WTC11 (cell line): ENCODE measurements around the gene KBTBD2.

ENCODE experiments used
- CTCF ChIP-seq: fragments of 200-600 bp; IDR thresholded peaks from 2 replicates; pipeline ENCODE4 v1.8.0; 2022; ENCODE audit warnings: antibody characterized with exemption
- E2F4 ChIP-seq: sonication (generic); formaldehyde crosslinking; IDR thresholded peaks from 2 replicates; pipeline ENCODE4 v1.8.1; 2022; ENCODE audit warnings: low read depth, mild to moderate bottlenecking, moderate library complexity, missing genetic modification reagents, borderline replicate concordance
- ESRRA ChIP-seq: sonication (generic); formaldehyde crosslinking; IDR thresholded peaks from 2 replicates; pipeline ENCODE4 v1.8.1; 2022; ENCODE audit warnings: mild to moderate bottlenecking, missing genetic modification reagents, borderline replicate concordance
- OVOL2 ChIP-seq: fragments of 250-450 bp; sonication (Bioruptor Pico); IDR thresholded peaks from 2 replicates; pipeline ENCODE4 v1.9.0; 2021; ENCODE audit warnings: mild to moderate bottlenecking, borderline replicate concordance
- SMAD4 ChIP-seq: sonication (generic); formaldehyde crosslinking; IDR thresholded peaks from 2 replicates; pipeline ENCODE4 v1.8.0; 2022; ENCODE audit warnings: mild to moderate bottlenecking, missing genetic modification reagents
- ZNF121 ChIP-seq: sonication (generic); formaldehyde crosslinking; IDR thresholded peaks from 2 replicates; pipeline ENCODE4 v1.8.0; 2023; ENCODE audit warnings: missing genetic modification reagents
- ZNF138 ChIP-seq: sonication (generic); formaldehyde crosslinking; conservative IDR thresholded peaks from 2 replicates; pipeline ENCODE4 v1.8.1; 2022; ENCODE audit warnings: mild to moderate bottlenecking, moderate library complexity, missing genetic modification reagents
- ZSCAN18 ChIP-seq: fragments of 250-450 bp; sonication (Bioruptor Pico); IDR thresholded peaks from 2 replicates; pipeline ENCODE4 v2.1.2; 2022; ENCODE audit warnings: mild to moderate bottlenecking, moderate library complexity
- TF ChIP-seq, protein P1 (sequence below): sonication (generic); formaldehyde crosslinking; IDR thresholded peaks from 2 replicates; pipeline ENCODE4 v1.8.1; 2023; ENCODE audit warnings: mild to moderate bottlenecking, missing genetic modification reagents
- TF ChIP-seq, protein P2 (sequence below): sonication (generic); formaldehyde crosslinking; IDR thresholded peaks from 2 replicates; pipeline ENCODE4 v1.8.1; 2023; ENCODE audit warnings: mild to moderate bottlenecking, missing genetic modification reagents, borderline replicate concordance
- TF ChIP-seq, protein P3 (sequence below): sonication (generic); formaldehyde crosslinking; IDR thresholded peaks from 2 replicates; pipeline ENCODE4 v1.8.0; 2022; ENCODE audit warnings: mild to moderate bottlenecking, missing genetic modification reagents

DNA sequence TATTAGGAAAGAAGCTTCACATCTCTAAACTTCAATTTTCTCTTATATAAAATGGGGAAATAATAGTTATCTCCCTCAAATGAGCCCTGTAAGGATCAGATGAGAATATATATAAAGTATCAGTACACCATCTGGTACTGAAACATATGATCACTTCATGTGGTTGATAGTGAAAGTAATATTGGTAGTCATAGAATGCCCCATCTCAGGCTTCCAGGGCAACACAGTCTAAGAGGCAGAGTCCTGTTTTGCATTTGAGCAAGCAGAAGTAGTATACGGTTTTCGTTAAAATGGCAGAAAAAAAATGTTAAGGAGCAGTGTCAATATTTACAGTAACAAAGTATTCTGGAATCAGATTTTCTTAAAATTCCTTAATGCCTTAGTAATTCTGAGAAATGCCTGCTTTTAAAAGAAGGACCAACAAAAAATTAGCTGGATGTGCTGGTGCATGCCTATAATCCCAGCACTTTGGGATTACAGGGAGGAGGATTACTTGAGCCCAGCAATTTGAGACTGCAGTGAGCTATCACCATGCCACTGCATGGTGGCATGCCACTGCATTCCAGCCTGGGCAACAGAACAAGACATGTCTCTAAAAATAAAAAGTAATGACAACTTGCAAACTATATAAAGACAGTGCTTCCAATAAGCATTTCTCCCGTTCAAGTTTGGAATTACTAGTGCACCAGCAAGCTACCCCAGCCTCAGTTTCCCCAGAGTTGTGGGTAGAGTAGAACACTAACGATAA lies 19.8 kb downstream of the KBTBD2 start:
- no peak for TF ChIP-seq CTCF
- TF ChIP-seq ZNF138, result no peak
- TF ChIP-seq OVOL2 (CRISPR knock-in tag), result no peak
- TF ChIP-seq SMAD4 (CRISPR knock-in tag), result no peak
- TF ChIP-seq, protein P1, sequence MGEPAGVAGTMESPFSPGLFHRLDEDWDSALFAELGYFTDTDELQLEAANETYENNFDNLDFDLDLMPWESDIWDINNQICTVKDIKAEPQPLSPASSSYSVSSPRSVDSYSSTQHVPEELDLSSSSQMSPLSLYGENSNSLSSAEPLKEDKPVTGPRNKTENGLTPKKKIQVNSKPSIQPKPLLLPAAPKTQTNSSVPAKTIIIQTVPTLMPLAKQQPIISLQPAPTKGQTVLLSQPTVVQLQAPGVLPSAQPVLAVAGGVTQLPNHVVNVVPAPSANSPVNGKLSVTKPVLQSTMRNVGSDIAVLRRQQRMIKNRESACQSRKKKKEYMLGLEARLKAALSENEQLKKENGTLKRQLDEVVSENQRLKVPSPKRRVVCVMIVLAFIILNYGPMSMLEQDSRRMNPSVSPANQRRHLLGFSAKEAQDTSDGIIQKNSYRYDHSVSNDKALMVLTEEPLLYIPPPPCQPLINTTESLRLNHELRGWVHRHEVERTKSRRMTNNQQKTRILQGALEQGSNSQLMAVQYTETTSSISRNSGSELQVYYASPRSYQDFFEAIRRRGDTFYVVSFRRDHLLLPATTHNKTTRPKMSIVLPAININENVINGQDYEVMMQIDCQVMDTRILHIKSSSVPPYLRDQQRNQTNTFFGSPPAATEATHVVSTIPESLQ, result no peak
- no peak for TF ChIP-seq ZNF121 (CRISPR knock-in tag)
- TF ChIP-seq, protein P2, sequence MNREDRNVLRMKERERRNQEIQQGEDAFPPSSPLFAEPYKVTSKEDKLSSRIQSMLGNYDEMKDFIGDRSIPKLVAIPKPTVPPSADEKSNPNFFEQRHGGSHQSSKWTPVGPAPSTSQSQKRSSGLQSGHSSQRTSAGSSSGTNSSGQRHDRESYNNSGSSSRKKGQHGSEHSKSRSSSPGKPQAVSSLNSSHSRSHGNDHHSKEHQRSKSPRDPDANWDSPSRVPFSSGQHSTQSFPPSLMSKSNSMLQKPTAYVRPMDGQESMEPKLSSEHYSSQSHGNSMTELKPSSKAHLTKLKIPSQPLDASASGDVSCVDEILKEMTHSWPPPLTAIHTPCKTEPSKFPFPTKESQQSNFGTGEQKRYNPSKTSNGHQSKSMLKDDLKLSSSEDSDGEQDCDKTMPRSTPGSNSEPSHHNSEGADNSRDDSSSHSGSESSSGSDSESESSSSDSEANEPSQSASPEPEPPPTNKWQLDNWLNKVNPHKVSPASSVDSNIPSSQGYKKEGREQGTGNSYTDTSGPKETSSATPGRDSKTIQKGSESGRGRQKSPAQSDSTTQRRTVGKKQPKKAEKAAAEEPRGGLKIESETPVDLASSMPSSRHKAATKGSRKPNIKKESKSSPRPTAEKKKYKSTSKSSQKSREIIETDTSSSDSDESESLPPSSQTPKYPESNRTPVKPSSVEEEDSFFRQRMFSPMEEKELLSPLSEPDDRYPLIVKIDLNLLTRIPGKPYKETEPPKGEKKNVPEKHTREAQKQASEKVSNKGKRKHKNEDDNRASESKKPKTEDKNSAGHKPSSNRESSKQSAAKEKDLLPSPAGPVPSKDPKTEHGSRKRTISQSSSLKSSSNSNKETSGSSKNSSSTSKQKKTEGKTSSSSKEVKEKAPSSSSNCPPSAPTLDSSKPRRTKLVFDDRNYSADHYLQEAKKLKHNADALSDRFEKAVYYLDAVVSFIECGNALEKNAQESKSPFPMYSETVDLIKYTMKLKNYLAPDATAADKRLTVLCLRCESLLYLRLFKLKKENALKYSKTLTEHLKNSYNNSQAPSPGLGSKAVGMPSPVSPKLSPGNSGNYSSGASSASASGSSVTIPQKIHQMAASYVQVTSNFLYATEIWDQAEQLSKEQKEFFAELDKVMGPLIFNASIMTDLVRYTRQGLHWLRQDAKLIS (CRISPR knock-in tag), result no peak
- no peak for TF ChIP-seq E2F4 (CRISPR knock-in tag)
- TF ChIP-seq, protein P3, sequence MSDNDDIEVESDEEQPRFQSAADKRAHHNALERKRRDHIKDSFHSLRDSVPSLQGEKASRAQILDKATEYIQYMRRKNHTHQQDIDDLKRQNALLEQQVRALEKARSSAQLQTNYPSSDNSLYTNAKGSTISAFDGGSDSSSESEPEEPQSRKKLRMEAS (CRISPR knock-in tag), result no peak
- TF ChIP-seq ESRRA (CRISPR knock-in tag), result no peak
- TF ChIP-seq ZSCAN18 (CRISPR knock-in tag), result no peak
